Measurements from ENCODE around the gene MFSD12.

The MFSD12 gene

DNA sequence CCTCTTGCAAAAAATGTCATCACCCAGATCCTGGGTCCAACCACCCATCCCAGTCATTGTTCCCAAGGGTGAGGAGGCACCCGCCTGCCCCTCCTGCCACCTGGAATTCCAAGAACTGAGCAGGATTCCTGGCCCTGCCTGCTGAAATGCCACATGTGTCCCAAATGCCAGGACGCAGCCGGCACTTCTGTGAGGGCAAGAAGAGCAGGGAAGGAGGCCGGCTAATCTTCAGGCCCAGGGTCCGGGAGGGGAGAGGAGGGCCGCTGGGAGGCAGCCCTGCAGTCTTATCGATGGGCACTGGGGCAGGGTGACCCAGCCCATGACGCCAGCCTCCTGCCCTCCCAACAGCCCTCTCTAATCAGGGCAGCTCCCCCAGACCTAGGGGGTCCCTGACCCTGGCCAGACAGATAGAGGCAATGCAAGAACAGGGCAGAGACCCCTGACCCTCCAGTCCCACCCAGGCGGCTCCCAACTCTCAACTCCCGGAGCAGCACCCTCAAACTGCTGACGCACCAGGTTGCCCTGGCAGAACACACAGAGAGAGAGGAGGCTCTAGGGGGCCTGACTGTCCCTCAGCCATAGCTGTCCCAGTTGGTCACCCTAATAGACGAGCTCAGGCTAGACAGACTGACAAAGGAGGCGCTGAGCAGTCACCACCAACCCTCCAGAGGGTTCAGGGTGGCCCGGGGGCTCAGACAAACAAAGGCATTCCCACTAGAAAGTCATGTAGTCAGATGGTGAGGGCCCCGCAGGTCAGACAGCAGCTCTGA is 1.5 kb downstream of the MFSD12 start:
- no peak for DNase-seq

DNA sequence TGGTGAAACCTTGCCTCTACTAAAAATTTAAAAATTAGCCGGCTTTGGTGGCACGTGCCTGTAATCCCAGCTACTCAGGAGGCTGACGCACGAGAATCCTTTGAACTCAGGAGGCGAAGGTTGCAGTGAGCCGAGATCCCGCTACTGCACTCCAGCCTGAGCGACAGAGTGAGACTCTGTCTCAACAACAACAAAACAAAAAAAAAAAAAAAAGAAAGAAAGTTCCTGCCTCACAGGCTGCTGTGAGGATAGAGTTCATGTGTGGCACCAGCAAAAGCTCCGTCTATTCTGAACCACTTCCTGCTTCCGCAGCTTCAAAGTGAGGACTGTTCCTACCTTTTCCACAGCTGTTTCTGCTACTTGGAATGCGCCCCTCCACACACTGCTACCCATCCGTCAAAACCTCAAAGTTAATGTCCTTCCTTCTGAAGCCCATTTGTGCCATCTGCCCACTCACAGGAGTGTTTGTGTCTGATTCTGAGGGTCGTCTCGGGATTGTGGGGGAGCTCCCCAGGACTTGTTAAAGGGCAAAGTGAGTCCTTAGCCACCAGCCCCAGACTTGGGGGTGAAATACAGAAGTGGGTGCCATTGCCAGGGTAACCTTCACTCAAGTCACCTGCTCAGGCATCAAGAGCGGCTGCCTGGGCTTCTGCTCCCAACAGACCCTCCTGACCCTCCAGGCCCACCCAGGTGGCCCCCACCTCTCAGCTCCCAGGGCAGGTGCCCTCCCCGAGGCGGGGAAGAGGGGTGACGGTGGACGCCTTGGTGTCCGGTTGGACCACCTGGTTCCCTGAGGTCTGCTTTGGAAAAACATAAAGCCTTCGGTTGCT is 2.9 kb downstream of the MFSD12 start:
- no peak for DNase-seq

- DNase-seq, result no peak
These were observed 5.6 kb downstream of the MFSD12 start for GRCh38 chr19:3551792-3552095.

DNA sequence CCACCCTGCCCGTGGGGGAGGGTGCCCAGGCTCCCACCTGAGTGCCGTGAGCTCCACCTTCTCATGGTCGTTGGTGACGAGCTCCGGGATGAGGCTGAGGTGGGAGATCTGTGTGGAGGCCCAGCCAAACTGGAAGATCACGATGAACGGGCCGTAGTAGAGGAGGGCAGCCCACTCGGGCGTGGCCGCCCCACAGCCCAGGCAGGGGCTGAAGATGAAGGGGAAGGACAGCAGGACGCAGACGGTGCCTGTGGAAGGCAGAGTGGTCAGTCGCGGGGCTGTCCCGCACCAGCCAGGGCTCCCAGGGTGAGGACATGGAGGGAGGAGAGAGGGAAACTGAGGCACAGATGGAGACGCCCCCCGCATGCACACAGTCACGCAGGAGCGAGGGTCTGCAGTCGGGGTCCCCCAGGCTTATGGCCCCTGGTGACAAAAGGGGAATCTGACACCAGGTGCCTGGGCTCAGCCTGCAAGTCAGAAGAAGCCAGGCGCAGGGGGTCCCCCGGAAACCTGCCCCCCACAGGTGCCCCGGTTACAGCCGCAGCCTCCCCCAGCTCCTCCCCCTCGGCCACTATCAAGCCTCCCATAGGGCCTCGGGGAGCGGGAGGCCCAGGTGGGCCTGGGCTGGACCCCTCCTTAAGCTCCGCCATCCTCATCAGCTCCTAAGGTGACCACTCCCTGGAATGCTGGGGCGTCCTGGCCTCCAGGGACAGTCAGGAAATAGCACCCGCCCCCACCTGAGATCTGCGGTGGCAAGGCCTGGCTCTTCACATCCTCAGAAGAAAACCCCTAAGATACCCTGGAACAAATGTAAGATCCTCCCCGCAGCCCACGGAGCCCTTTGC is 6.2 kb downstream of the MFSD12 start:
- no peak for DNase-seq

- no peak for DNase-seq
These were observed 7.6 kb downstream of the MFSD12 start for GRCh38 chr19:3549816-3550215.

DNA sequence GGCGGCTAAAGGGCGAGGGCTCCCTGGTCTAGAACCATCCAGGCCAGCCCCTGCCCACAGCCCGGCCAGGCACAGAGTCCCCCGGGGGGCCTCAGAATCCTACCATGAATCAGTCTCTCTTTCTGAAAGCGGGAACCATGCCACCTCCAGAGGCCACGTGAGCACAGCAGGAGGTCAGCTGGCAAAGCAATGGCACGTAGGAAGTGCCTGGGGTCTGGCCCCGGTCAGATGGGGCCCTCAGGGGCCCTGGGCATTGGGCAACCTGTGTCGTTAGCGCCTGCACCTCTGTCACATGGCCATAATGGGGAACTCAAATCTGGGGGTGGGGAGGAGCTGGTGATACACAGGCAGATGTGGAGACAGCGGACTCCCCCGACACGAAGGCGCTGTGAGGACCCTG is 8.8 kb downstream of the MFSD12 start:
- no peak for DNase-seq

DNA sequence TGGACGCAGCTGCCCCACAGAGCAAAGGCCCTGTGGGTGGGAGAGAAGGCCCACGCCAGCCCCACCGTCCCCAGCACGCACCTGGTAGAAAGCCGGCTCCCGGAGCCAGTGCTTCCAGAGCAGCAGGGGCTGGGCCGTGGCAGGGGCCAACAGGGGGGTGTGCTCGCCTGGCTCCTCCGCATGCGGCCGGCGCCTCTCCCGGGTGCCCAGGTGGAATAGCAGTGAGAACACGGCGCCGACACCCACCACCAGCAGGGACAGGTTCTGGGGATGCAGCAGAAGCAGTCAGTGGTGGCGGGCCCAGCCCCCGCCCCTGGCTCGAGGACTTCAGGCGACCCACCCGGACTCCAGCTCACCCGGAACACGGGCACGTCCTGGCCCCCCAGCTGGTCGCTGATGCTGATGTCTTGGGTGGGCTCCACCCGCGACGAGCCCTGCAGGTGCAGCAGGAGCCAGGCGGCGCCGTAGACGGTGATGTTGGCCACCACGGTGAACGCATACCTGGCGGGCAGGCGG is 9.6 kb downstream of the MFSD12 start:
- no peak for DNase-seq

- no peak for DNase-seq
These were observed 10.1 kb downstream of the MFSD12 start for GRCh38 chr19:3547301-3547731.

DNA sequence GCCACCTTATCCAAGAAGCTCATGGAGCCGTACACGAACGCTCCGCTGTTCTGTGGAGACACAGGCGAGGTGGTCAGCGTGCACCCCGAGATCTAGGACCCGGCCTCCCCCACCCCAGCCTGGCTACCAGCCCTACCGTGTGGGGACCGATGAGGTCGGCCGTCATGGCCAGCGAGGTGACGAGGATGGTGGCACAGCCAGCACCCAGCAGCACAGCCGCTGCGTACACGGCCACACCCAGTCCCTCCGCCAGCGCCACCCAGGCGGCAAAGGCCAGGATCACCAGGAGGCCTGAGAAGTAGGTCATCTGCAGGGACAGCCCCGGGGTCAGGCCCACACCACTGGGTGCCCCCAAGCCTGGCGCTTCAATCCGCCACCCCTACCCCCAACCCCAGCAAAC is 11.3 kb downstream of the MFSD12 start:
- no peak for DNase-seq

- DNase-seq, result no peak
These were observed 11.7 kb downstream of the MFSD12 start for GRCh38 chr19:3545669-3546034.

DNA sequence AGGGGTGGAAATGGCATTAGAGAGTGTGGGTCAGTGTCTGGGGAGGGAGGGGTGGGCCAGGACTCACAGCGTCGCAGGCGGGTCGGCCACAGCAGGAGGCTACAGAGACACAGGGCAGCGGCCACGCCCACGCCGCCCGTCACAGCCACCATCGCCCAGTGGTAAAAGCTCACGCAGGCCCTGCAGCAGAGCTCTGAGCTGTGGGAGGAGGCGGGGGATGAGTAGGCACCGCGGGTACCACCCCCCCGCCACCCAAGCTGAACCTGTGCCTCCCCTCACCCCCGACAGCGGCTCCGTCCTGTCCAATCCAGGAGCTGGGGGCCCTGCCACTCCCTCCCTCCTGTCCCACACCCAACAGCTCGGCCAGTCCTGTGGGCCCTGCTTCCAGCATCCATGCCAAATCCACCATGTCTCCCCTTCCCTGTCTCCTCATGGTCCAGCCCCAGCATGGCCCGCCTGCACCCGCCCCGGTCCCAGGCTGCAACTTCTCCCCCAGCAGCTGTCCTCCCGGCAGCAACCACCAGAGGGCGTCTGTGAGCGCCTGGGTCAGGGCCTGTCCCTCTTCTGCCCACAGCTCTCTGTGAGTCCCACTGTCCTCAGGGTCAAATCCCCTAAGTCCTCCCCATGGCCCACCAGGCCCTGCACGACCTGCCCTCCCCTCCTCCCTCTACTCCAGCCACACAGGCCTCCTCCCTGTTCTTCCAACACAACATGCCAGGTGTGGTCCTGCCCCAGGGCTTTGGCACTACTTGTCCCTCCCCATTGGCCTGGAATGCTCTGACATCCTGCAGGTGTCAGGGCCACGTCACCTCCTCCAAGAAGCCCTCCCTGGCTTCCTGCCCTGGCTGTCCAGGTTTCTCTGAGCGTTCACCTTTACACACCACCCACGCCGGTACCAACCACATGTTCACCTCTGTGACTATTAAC is 12.4 kb downstream of the MFSD12 start:
- DNase-seq, result peak; percentile 58

DNA sequence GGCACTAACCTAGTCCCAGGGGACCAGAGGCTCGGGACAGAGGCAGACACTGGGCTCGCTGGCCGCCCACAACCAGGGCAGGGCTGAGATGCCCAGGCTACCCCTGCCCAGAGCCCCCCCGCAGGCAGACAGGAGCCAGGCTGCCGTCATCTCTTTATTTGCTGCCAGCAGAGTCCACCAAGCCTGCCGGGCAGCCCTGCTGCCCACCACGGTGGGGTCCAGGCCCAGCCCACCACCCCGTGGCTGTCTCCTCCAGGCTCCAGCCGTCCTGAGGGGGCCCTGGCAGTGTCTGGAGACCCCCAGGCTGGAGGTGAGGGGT is 13.4 kb downstream of the MFSD12 start:
- no peak for DNase-seq

GRCh38 chr19:3543150-3544057 is 14.0 kb downstream of the MFSD12 start:
- DNase-seq, result no peak

GRCh38 chr19:3539756-3540118 is 17.6 kb downstream of the MFSD12 start:
- DNase-seq, result no peak

DNA sequence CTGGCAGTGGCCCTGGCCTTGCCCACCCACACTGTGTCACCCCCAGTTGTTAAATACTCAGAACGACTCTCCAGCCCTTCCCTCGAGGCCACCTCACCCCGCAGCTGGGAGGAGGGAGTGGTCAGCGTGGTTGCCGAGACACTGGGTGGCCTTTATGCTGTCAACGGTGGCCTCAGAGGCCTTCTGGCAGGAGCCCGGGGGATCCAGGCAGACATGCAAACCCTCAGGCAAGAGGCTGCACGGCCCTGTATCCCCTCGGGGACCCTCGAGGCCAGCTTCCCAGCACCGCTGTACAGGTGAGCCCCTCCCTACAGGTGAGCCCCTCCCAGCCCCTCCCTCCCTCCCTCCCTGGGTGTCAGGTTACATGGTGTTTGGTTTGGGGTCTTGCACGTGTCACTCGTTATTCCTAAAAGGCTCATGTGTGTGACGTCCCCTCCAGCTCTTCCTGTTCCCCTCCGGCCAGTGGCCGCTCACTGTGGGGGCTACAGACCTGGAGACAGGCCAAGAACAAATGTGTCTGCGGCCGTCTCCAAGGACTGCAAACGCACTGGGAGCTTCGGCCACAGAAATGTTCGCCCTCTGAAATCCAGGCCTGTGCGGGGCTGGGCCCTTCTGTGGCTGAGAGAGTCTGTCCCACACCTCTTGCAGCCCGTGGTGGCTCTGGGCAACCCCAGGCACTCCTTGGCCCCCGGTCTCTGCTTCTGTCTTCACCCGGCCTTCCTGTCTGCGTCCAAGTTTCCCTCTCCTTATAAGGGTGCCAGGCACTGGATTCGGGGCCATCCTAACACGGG is 18.2 kb downstream of the MFSD12 start, which contains the start of gene TEKTIP1:
TEKTIP1 (plus strand) TSS at position 210 of the 791 bp plus-strand sequence; CDS start at position 214, 4 bp downstream.
- no peak for DNase-seq

- DNase-seq, result no peak
These were observed 19.0 kb downstream of the MFSD12 start for GRCh38 chr19:3538258-3538929.

- no peak for DNase-seq
These were observed 19.7 kb downstream of the MFSD12 start for GRCh38 chr19:3537438-3538240.

DNA sequence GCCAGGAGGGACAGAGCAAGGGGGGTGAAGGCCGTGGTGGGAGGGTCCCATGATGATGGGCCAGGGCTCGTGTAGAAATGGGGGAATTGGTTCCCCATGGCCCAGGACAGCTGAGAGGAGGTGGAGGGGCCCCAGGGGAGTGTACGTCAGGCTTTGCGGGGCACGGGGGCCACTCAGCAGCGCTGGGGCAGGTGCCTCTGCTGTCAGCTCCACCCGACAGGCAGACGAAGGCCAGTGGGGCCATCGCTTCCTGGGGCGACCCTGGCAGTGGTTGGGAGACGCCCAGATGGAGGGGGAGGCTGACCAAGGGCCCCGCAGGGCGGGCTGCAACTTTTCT is 20.3 kb downstream of the MFSD12 start:
- no peak for DNase-seq

Measured in EL (cell line).